DOHH2 (cell line): ENCODE data around the gene GNLY.

Source experiments
- CTCF ChIP-seq: fragments of 200-600 bp; sonication (generic); IDR thresholded peaks from one replicate; pipeline ENCODE4 v1.5.1; 2014; ENCODE audit warnings: antibody characterized with exemption, mild to moderate bottlenecking, low read depth, low read length; ENCODE audit not compliant: poor library complexity, severe bottlenecking
- EZH2phosphoT487 ChIP-seq: fragments of 200-600 bp; sonication (generic); IDR thresholded peaks from 2 replicates; pipeline ENCODE4 v1.6.1; 2017; ENCODE audit warnings: borderline replicate concordance, mild to moderate bottlenecking, antibody characterized with exemption, low read length, moderate library complexity, mixed read lengths

GRCh38 chr2:85747441-85747840, 53.3 kb downstream of the GNLY start:
- TF ChIP-seq CTCF (no peak), EZH2phosphoT487 (no peak)
